ENCODE measurements around the gene PDZRN4.

- TF ChIP-seq CTCF (IDR thresholded peaks at IDR 0.05) (no peak), POLR2A (IDR thresholded peaks at IDR 0.05) (no peak), POLR2AphosphoS5 (IDR thresholded peaks at IDR 0.05; ENCODE audit: insufficient read depth in 1 of 2, low read depth in 1 of 2) (no peak)
These were observed 192.8 kb downstream of the PDZRN4 start for GRCh38 chr12:41380878-41381277.
